ENCODE measurements around the gene SPAG8.

The SPAG8 gene

DNA sequence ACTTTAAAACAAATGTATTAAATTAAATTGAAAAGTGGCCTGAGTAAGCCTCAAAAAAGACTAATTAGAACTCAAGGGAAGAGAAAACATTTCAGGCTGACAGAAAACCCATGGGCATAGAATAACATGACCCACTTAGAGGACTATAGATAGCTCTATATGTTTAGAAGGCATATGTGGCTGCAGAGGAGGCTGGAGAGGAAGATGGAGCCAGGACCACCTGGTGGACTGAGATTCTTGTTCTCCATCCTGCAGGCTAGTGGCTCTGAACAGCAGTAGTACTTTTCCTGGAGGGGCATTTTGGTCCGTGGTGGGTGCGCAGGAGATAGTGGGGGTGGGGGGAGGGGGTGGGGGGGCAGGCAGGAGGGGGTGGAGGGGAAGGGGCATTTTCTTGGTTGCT is 31.0 kb downstream of the SPAG8 start:
- FAIRE-seq (no peak), DNase-seq (ENCODE audit: insufficient read length, low spot score) (no peak)

DNA sequence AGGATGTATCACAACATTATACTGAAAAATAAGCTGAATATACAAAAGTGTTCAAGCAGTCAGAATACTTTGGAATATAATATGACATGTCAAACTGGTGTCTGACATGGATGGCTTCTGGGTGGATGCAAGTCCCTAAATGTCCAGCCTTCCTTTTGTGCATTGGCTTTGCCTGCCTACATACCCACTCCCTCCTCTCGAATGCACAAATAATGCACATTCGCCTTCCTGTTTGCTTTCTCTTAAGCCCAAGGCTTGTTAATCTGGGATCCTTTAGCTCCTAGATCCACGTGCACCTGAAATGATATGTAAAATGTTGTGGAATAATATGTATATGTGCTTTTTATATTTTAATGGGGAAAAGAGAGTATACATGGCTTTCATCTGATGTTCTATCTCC is 33.6 kb downstream of the SPAG8 start:
- no peak for FAIRE-seq
- no peak for DNase-seq (ENCODE audit: insufficient read length, low spot score)

DNA sequence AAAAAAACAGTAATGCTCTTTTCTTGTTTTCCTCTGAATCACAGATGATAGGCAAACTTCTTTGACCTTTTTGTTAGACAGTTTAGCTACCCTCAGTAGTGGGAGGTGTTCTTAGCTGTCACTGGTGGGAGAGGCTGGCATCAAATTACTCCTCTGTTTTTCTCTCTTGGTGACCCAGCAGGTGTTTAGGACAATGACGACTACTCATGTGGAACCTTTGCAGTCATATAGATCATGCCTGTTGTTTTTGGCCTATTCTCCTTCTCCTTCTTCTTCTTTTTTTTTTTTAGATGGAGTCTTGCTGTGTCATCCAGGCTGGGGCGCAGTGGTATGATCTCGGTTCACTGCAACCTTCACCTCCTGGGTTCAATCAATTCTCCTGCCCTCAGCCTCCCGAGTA is 36.0 kb downstream of the SPAG8 start:
- DNase-seq (ENCODE audit: insufficient read length, low spot score) (no peak), FAIRE-seq (no peak)

DNA sequence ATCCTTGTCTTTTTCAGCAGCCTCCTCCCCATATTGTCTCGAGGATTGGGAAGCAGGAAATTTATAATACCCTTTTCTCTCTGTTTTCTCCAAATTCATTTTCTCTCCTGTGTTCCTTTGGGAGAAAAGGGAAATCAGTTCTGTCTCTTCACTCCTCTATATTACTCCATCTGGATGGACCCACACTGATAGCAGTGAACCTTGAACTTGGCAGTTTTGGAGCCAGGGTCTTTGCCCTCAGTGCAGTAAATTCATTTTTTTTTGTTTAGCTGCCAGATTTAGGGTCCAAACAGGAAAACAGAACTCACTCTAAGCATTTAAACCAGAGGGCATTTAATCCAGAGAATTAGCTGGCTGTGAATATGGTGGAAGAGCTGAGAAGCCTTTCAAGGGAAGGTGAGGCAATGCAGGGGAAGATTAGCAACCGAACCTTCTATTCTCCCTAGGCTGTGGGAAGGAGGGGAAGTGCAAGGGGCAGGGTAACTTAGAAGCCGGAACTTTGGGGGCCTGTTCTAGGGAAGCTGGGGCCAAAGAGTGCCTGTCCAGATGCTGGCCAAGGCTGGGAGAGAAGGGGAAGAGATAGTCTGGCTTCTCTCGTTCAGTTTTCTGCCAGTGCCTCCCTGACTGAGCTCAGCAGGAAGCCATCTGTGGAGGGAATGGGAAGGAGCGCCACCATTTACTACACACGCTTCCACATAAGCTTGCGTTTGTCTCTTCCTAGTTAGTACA is 37.0 kb downstream of the SPAG8 start:
- FAIRE-seq = no peak
- DNase-seq (ENCODE audit: insufficient read length, low spot score) = no peak

DNA sequence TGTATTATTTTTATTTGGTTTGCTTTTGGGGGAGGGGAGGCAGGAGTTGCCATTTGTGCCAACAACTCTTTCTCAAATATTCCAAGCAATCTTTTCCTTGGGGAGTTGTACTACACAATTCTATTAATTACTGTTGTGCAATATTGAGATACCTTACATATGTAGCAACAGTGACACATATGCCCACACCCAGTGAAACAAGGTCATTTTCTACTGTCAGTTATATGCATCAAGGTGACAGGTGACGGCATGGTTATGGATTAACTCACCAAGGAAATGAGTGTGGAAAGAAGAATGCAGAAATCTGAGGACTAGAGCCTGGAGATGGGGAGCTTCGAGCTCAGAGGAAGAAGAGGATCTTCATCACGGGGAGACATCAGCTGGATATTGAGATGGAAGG is 40.1 kb downstream of the SPAG8 start:
- no peak for DNase-seq (ENCODE audit: insufficient read length, low spot score)

DNA sequence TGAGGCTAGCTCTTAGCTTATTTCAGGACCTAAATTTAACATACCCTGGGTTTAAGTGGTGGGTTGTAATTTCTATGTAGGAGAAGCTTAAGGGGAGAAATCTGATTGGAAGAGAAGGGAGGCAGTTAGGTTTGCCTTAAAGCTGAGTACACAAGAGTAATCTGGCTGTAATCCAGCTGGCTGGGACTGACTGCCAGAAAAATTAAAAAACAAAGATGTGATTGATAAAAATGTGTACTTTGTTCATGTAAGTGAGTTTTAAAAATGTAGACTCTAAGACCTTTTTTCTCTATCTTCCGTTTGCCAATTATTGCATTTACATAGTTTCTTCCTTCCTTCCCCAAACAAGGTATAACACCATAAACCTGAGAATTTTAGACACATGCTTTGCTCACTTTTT is 40.5 kb downstream of the SPAG8 start:
- FAIRE-seq (no peak), DNase-seq (ENCODE audit: insufficient read length, low spot score) (no peak)

More for the DNA sequence above, 40.1 kb downstream of the SPAG8 start:
- FAIRE-seq = no peak

DNA sequence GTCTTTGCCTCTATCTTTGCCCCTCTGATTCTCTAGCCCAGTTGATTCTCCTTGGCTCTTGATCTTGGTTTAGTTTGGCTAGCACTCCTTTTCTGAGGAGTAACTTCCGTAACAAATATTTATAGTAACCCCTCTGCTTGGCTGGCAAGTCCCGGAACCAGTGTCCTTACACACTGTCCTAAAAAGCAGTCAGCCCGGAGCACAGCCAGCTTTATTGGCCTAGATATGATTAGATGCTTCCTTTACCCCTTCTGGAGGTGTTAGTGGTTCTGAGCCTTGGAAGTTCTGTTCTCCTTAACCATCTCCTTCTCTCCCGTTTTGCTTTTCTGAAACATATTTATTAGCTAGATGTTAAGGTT is 41.0 kb downstream of the SPAG8 start:
- FAIRE-seq (no peak), DNase-seq (ENCODE audit: insufficient read length, low spot score) (no peak)

DNA sequence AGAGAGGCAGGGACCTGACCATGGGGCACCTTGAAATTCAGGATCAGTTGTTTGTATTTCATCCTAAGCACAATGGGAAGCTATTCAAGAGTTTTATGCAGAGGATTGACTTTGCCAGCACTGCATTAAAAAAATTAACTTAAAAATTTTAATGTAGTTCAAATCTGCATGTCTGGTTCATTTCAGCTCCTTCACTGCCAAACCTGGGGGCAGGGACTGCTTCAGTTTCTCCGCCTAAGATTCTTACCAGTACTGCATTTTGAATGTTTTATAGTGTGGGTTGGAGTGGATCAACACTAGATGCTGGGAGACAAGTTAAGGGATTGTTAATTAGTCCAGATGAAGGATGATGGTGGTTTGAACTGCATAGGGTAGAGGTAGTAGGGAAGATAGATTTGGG is 42.3 kb downstream of the SPAG8 start:
- DNase-seq (ENCODE audit: insufficient read length, low spot score) = no peak
- FAIRE-seq = no peak

DNA sequence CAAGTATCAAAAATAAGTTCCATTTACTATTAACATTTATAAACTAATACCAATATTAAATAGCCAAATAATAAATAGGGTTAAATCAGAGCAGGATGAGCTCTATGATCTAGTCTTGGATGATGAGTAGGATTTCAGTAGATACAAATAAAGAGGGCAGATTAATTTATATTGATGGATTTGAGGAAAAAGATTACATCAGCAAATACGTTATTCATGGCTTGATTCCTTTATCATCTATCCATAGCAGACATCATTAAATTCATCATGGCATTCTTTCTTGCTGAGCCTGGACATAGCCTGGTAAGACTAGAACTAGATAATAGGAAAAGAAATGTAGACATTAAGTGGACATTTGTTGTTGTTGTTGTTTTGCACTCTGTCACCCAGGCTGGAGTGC is 44.6 kb downstream of the SPAG8 start:
- FAIRE-seq (no peak), DNase-seq (ENCODE audit: insufficient read length, low spot score) (no peak)

DNA sequence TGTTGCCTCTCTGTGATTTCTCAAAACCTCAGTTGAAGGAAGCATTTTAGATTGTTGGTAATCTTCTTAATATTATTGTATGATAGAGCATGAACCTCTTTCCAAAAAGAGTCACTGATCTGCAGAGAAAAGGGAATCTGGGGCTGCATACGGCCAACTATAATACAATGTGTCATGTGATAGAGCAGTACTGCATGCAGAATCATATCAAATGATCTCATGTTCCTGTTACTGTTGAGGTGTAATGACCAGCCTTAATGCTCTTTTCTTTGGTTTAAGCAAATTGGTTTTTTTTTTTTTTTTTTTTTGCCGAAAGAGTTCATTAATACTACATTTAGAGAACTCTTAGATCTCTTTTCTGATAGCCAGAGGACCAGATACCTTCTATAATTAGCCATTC is 45.1 kb downstream of the SPAG8 start:
- FAIRE-seq (no peak), DNase-seq (ENCODE audit: insufficient read length, low spot score) (no peak)

DNA sequence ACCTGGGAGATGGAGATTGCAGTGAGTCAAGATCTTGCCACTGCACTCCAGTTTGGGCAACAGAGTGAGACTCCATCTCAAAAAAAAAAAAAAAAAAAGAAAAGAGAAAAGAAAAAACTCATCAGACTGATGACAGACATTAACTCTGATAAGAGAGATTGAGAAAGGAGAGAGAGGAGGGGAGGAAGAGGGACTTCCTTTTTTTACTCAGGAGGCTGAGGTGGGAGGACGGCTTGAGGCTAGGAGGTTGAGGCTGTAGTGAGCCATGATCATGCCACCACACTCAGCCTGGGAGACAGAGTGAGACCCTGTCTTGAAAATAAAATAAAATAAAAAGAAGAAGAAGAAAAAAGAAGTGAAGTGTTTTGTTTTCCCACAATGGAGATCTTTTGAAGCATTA is 48.3 kb downstream of the SPAG8 start:
- FAIRE-seq (no peak), DNase-seq (ENCODE audit: insufficient read length, low spot score) (no peak)

DNA sequence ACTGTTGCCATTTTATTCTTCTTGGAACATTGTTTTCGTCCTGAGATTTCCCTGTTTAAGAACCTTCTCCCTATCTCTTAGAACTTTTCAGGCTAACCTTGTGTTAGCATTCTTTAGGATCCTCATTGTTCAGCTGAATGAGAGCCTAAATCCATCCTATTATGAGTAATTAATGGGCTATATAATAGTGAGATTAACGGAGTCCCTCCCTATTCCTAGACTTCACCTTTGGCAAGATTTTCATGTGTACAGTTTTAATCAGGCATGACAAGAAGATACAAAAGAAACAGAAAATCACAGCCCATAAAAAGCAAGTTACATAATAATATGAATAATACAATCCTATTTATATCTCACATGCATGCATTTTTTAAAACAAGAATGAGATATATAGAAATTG is 48.9 kb downstream of the SPAG8 start:
- DNase-seq (ENCODE audit: insufficient read length, low spot score) = no peak
- no peak for FAIRE-seq

DNA sequence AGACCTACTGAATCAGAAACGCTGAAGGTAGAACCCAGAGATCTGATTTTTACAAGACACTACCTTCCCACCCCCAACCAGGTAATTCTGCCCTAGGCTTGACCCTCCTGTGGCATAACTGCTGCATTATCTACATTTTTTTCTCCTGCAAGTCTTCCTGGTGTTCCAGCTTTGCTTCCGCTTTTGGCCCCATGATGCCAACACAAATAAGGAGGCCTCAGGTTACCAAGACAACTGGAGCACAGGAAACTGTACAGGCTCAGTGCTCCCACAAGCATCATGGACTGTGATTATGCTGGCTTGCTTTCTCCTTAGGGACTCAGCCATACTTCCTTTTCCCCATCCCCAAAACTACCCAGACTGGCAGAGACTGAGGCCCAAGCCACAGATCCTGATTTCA is 51.4 kb downstream of the SPAG8 start:
- DNase-seq (ENCODE audit: insufficient read length, low spot score) = no peak
- FAIRE-seq = no peak

DNA sequence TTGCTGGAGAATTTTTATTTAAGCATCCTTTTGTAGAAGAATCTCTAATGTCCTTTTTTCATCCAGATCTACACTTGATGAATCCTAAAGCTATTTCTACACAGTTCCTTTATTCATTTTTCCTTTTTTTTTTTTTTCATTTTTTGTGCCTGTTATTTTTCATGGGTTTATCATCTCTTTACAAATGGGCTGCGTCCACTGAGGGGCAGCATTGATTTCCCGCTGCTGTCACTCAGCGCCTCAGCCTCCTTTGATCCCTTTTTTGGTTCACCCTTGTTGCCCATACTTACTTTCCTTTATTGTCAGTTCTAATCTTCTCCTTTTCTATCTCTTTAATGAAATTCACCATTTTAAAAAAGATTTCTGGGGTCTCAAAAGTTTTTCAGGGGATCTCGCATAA is 52.3 kb downstream of the SPAG8 start:
- no peak for DNase-seq (ENCODE audit: insufficient read length, low spot score)
- no peak for FAIRE-seq

All from HTR-8/SVneo (cell line).